Fibroblast of lung (primary cell): ENCODE data around the gene IGSF10. TPM values are rescaled to one million over a fixed set of nuclear protein-coding genes. Genes with fewer than 3 reads are reported as not detected.
"Not testable (repeated sequence)": the region's sequence is repeated elsewhere in the genome, so short reads cannot be mapped to it uniquely, and the experiment has no call there.

ENCODE experiments used
- DNase-seq, 2 donors: peaks; one replicate each; pipeline versions ENCODE4 v3.0.0 to v3.0.0-alpha.2; 2010; ENCODE audit warnings: low read depth in 2 of 2
- H2AFZ ChIP-seq: 2 replicates; pipeline ENCODE4 v1.5.1; 2012; ENCODE audit warnings: low read length, control low read depth, inconsistent platforms
- H3K27ac ChIP-seq: 2 replicates; pipeline ENCODE4 v1.5.1; 2011; ENCODE audit warnings: low read length, control low read depth; ENCODE audit not compliant: insufficient read depth
- H3K27me3 ChIP-seq: 2 replicates; pipeline ENCODE4 v1.5.1; 2011; ENCODE audit warnings: mild to moderate bottlenecking, low read length; ENCODE audit not compliant: control insufficient read depth, insufficient read depth
- H3K36me3 ChIP-seq: 2 replicates; pipeline ENCODE4 v1.5.1; 2011; ENCODE audit warnings: low read length; ENCODE audit not compliant: control insufficient read depth, insufficient read depth
- H3K4me1 ChIP-seq: 2 replicates; pipeline ENCODE4 v1.5.1; 2011; ENCODE audit warnings: low read length; ENCODE audit not compliant: control insufficient read depth, insufficient read depth; ENCODE audit errors: extremely low read depth
- H3K4me2 ChIP-seq: 2 replicates; pipeline ENCODE4 v1.5.1; 2011; ENCODE audit warnings: low read length, control low read depth; ENCODE audit not compliant: insufficient read depth; ENCODE audit errors: extremely low read depth
- H3K4me3 ChIP-seq, 4 experiments: fragments of 200-600 bp in 1 of 4; sonication (generic) in 1 of 4; replicated peaks in 1 of 4; 2 replicates each; pipeline ENCODE4 v1.5.1; 2011 to 2016; ENCODE audit warnings: low read length in 4 of 4, low read depth in 3 of 4, mild to moderate bottlenecking in 3 of 4, control low read depth in 2 of 4, inconsistent platforms in 1 of 4, mixed read lengths in 1 of 4; ENCODE audit not compliant: insufficient read depth in 1 of 4; ENCODE audit errors: control extremely low read depth in 1 of 4
- H3K79me2 ChIP-seq: 2 replicates; pipeline ENCODE4 v1.5.1; 2012; ENCODE audit warnings: mild to moderate bottlenecking, low read length, inconsistent platforms; ENCODE audit not compliant: control insufficient read depth, insufficient read depth
- H3K9ac ChIP-seq: 2 replicates; pipeline ENCODE4 v1.5.1; 2011; ENCODE audit warnings: mild to moderate bottlenecking, low read length, control low read depth; ENCODE audit not compliant: insufficient read depth
- H3K9me3 ChIP-seq: 2 replicates; pipeline ENCODE4 v1.5.1; 2012; ENCODE audit warnings: low read depth, low read length; ENCODE audit not compliant: control insufficient read depth, insufficient read depth
- H4K20me1 ChIP-seq: 2 replicates; pipeline ENCODE4 v1.5.1; 2011; ENCODE audit warnings: low read length; ENCODE audit not compliant: control insufficient read depth, insufficient read depth; ENCODE audit errors: extremely low read depth
- EZH2 ChIP-seq: IDR thresholded peaks from 2 replicates; pipeline ENCODE4 v1.5.1; 2012; ENCODE audit warnings: low read length, control low read depth, mild to moderate bottlenecking; ENCODE audit errors: missing control alignments
- polyA plus RNA-seq, 2 donors: library from polyadenylated mRNA; depleted of rRNA in 1 of 2; stranded (reverse) in 1 of 2; unstranded in 1 of 2; fragments of >200 nt; gene quantifications; 2 replicates each; pipeline ENCODE4 v1.2.1, GENCODE V29; 2011 to 2012; ENCODE audit warnings: missing spikeins in 1 of 2
- total RNA-seq: library from RNA; depleted of rRNA; stranded (reverse); fragments of >200 nt; gene quantifications from 2 replicates; pipeline ENCODE4 v1.2.1, GENCODE V29; 2014
- TF ChIP-seq, protein P1 (sequence below), 2 donors: IDR thresholded peaks in 1 of 2; conservative IDR thresholded peaks in 1 of 2; 1 replicate in 1 of 2; 2 replicates in 1 of 2; pipeline ENCODE4 v1.5.1; 2011 to 2012; ENCODE audit warnings: low read length in 2 of 2, control low read depth in 1 of 2, inconsistent platforms in 1 of 2, low read depth in 1 of 2, mild to moderate bottlenecking in 1 of 2

The IGSF10 gene
- total and polyA plus RNA-seq, 2 donors (not counting 1 experiment from before 2014, with no cell fraction given): 5.1 to 45.9 TPM

DNA sequence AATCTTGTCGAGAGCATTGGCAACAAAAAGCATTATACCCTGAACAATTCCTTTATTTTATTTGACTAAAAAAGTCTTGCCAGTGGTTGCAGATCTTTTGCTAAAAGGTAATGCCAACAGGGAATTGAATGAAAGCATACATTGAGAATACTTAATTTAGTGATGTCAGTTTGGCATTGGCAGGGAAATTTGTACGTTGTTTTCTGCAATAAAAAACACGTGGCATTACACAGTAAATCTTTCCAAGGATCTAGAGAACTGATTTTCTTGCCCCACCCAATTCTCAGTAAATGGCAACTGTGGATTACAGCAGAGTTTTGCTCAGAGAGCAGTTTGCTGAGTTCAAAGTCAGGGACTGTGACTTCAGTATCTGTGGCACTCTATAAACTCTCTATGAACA is 38.3 kb upstream of the IGSF10 start:
- Histone ChIP-seq H3K4me3 (no peak overlapping the region), H2AFZ (no peak overlapping the region), H3K4me1 (no peaks in the 10 kb centered on the region), H3K27me3 (no peaks in the 10 kb centered on the region), H3K9ac (no peak overlapping the region), H3K27ac (no peak overlapping the region), H3K79me2 (no peaks in the 10 kb centered on the region), H4K20me1 (no peaks in the 10 kb centered on the region), H3K4me2 (no peak overlapping the region), H3K36me3 (no peaks in the 10 kb centered on the region), H3K9me3 (no peaks in the 10 kb centered on the region)
- no peak for DNase-seq
- TF ChIP-seq, protein P1, sequence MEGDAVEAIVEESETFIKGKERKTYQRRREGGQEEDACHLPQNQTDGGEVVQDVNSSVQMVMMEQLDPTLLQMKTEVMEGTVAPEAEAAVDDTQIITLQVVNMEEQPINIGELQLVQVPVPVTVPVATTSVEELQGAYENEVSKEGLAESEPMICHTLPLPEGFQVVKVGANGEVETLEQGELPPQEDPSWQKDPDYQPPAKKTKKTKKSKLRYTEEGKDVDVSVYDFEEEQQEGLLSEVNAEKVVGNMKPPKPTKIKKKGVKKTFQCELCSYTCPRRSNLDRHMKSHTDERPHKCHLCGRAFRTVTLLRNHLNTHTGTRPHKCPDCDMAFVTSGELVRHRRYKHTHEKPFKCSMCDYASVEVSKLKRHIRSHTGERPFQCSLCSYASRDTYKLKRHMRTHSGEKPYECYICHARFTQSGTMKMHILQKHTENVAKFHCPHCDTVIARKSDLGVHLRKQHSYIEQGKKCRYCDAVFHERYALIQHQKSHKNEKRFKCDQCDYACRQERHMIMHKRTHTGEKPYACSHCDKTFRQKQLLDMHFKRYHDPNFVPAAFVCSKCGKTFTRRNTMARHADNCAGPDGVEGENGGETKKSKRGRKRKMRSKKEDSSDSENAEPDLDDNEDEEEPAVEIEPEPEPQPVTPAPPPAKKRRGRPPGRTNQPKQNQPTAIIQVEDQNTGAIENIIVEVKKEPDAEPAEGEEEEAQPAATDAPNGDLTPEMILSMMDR (conservative IDR thresholded peaks at IDR 0.05 in 1 of 2, IDR thresholded peaks at IDR 0.05 in 1 of 2; ENCODE audit: low read depth in 1 of 2, low read length in 2 of 2): no peak
- no peak for TF ChIP-seq EZH2

DNA sequence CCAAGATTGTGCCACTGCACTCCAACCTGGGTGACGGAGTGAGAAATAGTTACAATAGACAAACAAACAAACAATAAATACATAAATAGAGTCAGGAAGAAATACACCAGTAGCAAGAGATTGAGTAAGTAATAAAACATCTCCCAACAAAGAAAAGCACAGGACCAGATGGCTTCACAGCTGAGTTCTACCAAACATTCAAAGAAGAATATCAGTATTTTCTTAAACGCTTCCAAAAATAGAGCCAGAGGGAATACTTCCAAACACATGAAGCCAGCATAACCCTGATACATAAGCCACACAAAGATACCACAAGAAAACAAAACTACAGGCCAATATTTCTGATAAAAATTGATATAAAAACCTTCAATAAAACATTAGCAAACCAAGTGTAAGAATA is 30.7 kb upstream of the IGSF10 start:
- Histone ChIP-seq H3K27me3 (no peaks in the 10 kb centered on the region), H3K4me3 (no peak overlapping the region), H2AFZ (no peak overlapping the region), H3K4me2 (no peak overlapping the region), H3K27ac (no peak overlapping the region), H3K79me2 (no peaks in the 10 kb centered on the region), H3K4me1 (no peaks in the 10 kb centered on the region), H3K9me3 (no peaks in the 10 kb centered on the region), H3K9ac (no peak overlapping the region), H4K20me1 (no peaks in the 10 kb centered on the region), H3K36me3 (no peaks in the 10 kb centered on the region)
- TF ChIP-seq EZH2: no peak
- peak; percentile 16 to 31 for DNase-seq

DNA sequence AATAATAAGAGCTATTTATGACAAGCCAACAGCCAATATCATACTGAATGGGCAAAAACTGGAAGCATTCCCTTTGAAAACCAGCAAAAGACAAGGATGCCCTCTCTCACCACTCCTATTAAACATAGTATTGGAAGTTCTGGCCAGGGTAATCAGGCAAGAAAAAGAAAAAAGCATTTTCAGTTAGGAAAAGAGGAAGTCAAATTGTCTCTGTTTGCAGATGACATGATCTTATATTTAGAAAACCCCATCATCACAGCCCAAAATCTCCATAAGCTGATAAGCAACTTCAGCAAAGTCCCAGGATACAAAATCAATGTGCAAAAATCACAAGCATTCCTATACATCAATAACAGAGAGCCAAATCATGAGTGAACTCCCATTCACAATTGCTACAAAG is 27.0 kb upstream of the IGSF10 start:
- H3K4me3 ChIP-seq, H2AFZ ChIP-seq, H3K79me2 ChIP-seq, DNase-seq, H3K27me3 ChIP-seq, H3K27ac ChIP-seq, H3K9ac ChIP-seq, H3K36me3 ChIP-seq, H3K9me3 ChIP-seq, H3K4me2 ChIP-seq, H3K4me1 ChIP-seq, H4K20me1 ChIP-seq: not testable (repeated sequence)

DNA sequence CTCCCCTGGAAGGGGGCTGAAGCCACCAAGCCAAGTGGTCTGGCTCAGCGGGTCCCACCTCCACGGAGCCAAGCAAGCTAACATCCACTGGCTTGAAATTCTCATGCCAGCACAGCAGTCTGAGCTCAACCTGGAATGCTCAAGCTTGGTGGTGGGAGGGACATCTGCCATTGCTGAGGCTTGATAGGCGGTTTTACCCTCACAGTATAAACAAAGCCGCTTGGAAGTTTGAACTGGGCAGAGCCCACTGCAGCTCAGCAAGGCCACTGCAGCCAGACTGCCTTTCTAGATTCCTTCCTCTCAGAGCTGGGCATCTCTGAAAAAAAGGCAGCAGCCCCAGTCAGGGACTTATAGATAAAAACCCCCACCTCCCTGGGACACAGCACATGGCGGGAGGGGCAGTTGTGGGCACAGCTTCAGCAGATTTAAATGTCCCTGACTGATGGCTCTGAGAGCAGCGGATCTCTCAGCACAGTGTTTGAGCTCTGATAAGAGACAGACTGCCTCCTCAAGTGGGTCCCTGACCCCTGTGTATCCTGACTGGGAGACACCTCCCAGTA is 23.2 kb upstream of the IGSF10 start:
- TF ChIP-seq, protein P1 (conservative IDR thresholded peaks at IDR 0.05 in 1 of 2, IDR thresholded peaks at IDR 0.05 in 1 of 2; ENCODE audit: low read depth in 1 of 2, low read length in 2 of 2): no peak
- TF ChIP-seq EZH2: no peak
- Histone ChIP-seq H3K9ac (no peak overlapping the region), H4K20me1 (no peaks in the 10 kb centered on the region), H3K4me2 (no peak overlapping the region), H3K27me3 (no peaks in the 10 kb centered on the region), H3K79me2 (no peaks in the 10 kb centered on the region), H2AFZ (no peak overlapping the region), H3K9me3 (no peaks in the 10 kb centered on the region), H3K36me3 (no peaks in the 10 kb centered on the region), H3K27ac (no peak overlapping the region), H3K4me1 (no peaks in the 10 kb centered on the region), H3K4me3 (no peak overlapping the region)
- no peak for DNase-seq
